HEK293T (cell line): ENCODE results near the gene ENKUR.

Experiments used
- CTCF ChIA-PET: fragments of 350-600 bp; formaldehyde crosslinking; extraction: SDS; loops from one replicate; lab custom pipeline; 2021; ENCODE audit warnings: antibody characterized with exemption, inconsistent platforms; lab: Yijun Ruan, JAX
- POLR2A ChIA-PET: fragments of 350-600 bp; formaldehyde crosslinking; extraction: SDS; loops from one replicate; lab custom pipeline; 2020; ENCODE audit warnings: antibody characterized with exemption, inconsistent platforms; lab: Yijun Ruan, JAX
- DNase-seq: peaks from one replicate; pipeline ENCODE4 v3.0.0; 2012; ENCODE audit warnings: mixed read lengths; ENCODE audit errors: extremely low spot score
- ARNT ChIP-seq: fragments of 450-650 bp; IDR thresholded peaks from 2 replicates; pipeline ENCODE4 v1.6.1; 2017; ENCODE audit warnings: mild to moderate bottlenecking
- BHLHE40 ChIP-seq: fragments of 450-650 bp; IDR thresholded peaks from 2 replicates; pipeline ENCODE4 v1.6.1; 2016; ENCODE audit warnings: mild to moderate bottlenecking, moderate library complexity, borderline replicate concordance
- CTBP1 ChIP-seq: fragments of 450-650 bp; IDR thresholded peaks from 2 replicates; pipeline ENCODE4 v1.6.1; 2016; ENCODE audit warnings: borderline replicate concordance
- ELF4 ChIP-seq: fragments of 450-650 bp; IDR thresholded peaks from 2 replicates; pipeline ENCODE4 v1.6.1; 2017; ENCODE audit warnings: antibody characterized with exemption
- FOXA1 ChIP-seq: fragments of 450-650 bp; IDR thresholded peaks from 2 replicates; pipeline ENCODE4 v1.6.1; 2016; ENCODE audit warnings: mild to moderate bottlenecking
- FOXK2 ChIP-seq: fragments of 450-650 bp; IDR thresholded peaks from 2 replicates; pipeline ENCODE4 v1.6.1; 2016; ENCODE audit warnings: mild to moderate bottlenecking
- FOXM1 ChIP-seq: fragments of 450-650 bp; IDR thresholded peaks from 2 replicates; pipeline ENCODE4 v1.6.1; 2017; ENCODE audit warnings: mild to moderate bottlenecking, borderline replicate concordance
- HDGF ChIP-seq: fragments of 450-650 bp; IDR thresholded peaks from 2 replicates; pipeline ENCODE4 v1.6.1; 2017; ENCODE audit warnings: antibody characterized with exemption, borderline replicate concordance
- L3MBTL2 ChIP-seq: fragments of 450-650 bp; conservative IDR thresholded peaks from 2 replicates; pipeline ENCODE4 v1.6.1; 2016; ENCODE audit warnings: mild to moderate bottlenecking
- LEF1 ChIP-seq: fragments of 450-650 bp; IDR thresholded peaks from 2 replicates; pipeline ENCODE4 v1.6.1; 2017; ENCODE audit warnings: mild to moderate bottlenecking, borderline replicate concordance
- NFRKB ChIP-seq: fragments of 450-650 bp; IDR thresholded peaks from 2 replicates; pipeline ENCODE4 v1.6.1; 2016; ENCODE audit warnings: mild to moderate bottlenecking, moderate library complexity
- PKNOX1 ChIP-seq: fragments of 450-650 bp; IDR thresholded peaks from 2 replicates; pipeline ENCODE4 v1.6.1; 2016
- SP1 ChIP-seq: fragments of 450-650 bp; IDR thresholded peaks from 2 replicates; pipeline ENCODE4 v1.6.1; 2017
- SUZ12 ChIP-seq: fragments of 450-650 bp; IDR thresholded peaks from 2 replicates; pipeline ENCODE4 v1.6.1; 2016; ENCODE audit warnings: mild to moderate bottlenecking
- TARDBP ChIP-seq: fragments of 450-650 bp; IDR thresholded peaks from 2 replicates; pipeline ENCODE4 v1.6.1; 2016
- ZNF384 ChIP-seq: fragments of 450-650 bp; IDR thresholded peaks from 2 replicates; pipeline ENCODE4 v1.6.1; 2016

Gene ENKUR

GRCh38 chr10:25048450-25048849 is 32.5 kb upstream of the ENKUR start:
- TF ChIP-seq SUZ12: no peak
- TF ChIP-seq TARDBP: no peak
- no peak for TF ChIP-seq ARNT
- ChIA-PET CTCF (no interaction called here), POLR2A (no interaction called here)
- no peak for DNase-seq

DNA sequence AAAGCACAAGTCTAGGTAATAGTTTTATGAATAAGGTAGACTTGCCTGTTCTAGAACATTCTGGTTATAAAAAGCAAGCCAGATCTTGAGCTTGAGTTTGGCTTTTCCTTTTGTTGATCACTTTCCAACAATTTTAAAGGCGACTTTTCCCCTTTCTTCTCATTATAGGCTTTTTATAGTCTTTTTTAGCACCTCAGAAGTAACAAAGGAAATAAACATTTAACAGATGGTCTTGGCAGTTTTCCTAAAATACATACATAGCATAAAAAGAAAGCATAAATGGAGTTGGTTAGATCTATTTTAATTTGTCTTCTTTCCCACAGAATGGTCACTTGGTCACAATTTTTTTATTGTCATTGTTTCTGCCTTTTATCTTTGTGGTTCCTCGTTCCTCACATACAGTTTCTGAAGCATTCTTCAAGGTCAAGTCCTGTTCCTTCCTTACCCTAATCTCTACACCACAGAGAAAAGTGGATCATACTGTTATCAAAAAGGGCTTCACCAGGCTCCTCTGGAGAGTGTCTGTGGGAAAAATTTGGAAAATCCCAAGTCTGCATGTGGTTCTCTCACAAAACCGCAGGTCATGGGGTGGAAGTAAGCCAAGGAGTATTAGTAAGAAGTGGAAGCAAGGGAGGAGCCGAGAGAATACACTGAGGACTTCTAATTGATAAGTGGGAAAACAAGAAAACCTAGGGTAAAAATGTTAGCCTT is 31.8 kb upstream of the ENKUR start:
- no peak for DNase-seq
- POLR2A ChIA-PET: no interaction called here
- CTCF ChIA-PET: no interaction called here
- no peak for TF ChIP-seq L3MBTL2
- TF ChIP-seq FOXK2: no peak

- CTCF ChIA-PET: interaction anchor here (0.6 kb wide), 1 partner anchor 148 kb away, joined by 3 read pairs; no protein-coding TSS in a partner anchor
- no peak for DNase-seq
- TF ChIP-seq ZNF384 (no peak), HDGF (no peak), NFRKB (no peak), ELF4 (no peak)
- POLR2A ChIA-PET: no interaction called here
These were observed 31.1 kb upstream of the ENKUR start for GRCh38 chr10:25047088-25047487.

GRCh38 chr10:25046641-25047040 is 30.7 kb upstream of the ENKUR start:
- TF ChIP-seq LEF1 (no peak), HDGF (no peak), FOXA1 (no peak), PKNOX1 (no peak), SUZ12 (no peak), FOXK2 (no peak), ELF4 (no peak), NFRKB (no peak), BHLHE40 (no peak), FOXM1 (no peak), ZNF384 (no peak), ARNT (no peak), CTBP1 (no peak), SP1 (no peak), TARDBP (no peak), L3MBTL2 (no peak)
- ChIA-PET POLR2A (no interaction called here), CTCF (interaction anchor here (0.6 kb wide), 1 partner anchor 148 kb away, joined by 3 read pairs; no protein-coding TSS in a partner anchor)
- no peak for DNase-seq

- DNase-seq: no peak
- ChIA-PET POLR2A (no interaction called here), CTCF (no interaction called here)
- TF ChIP-seq ELF4: no peak
- TF ChIP-seq ZNF384: no peak
- no peak for TF ChIP-seq HDGF
- no peak for TF ChIP-seq ARNT
- no peak for TF ChIP-seq SUZ12
- no peak for TF ChIP-seq BHLHE40
- no peak for TF ChIP-seq FOXK2
- TF ChIP-seq L3MBTL2: no peak
- no peak for TF ChIP-seq PKNOX1
These were observed 23.6 kb upstream of the ENKUR start for GRCh38 chr10:25039531-25039930.

DNA sequence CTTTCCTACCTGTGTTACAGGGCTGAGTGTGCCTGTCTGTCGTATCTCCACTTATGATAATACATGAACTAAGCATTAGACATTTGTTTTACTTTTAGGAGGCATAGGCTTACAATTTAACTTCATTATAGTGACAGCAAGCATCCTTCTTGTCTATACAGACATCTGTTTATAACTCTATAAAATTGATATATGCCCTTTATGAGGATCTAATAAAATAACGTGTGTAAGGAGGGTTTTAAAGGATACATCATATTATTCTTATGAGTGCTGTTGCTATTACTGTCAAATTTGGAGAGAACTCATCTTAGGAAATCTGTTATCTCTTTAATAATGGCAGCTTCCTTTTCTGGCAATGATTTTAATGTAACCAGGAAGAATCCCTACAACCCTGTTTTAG is 22.4 kb upstream of the ENKUR start:
- POLR2A ChIA-PET: no interaction called here
- no peak for TF ChIP-seq SUZ12
- TF ChIP-seq ELF4: no peak
- TF ChIP-seq PKNOX1: peak; percentile 56
- no peak for TF ChIP-seq FOXA1
- no peak for TF ChIP-seq NFRKB
- no peak for TF ChIP-seq L3MBTL2
- TF ChIP-seq LEF1: no peak
- CTCF ChIA-PET: no interaction called here
- DNase-seq: no peak

- TF ChIP-seq FOXK2 (no peak), LEF1 (no peak), TARDBP (no peak), ZNF384 (no peak), CTBP1 (no peak), HDGF (no peak), NFRKB (no peak), L3MBTL2 (no peak), BHLHE40 (no peak)
- no peak for DNase-seq
- ChIA-PET CTCF (no interaction called here), POLR2A (no interaction called here)
These were observed 20.4 kb upstream of the ENKUR start for GRCh38 chr10:25036381-25036780.
